Central memory CD4-positive, alpha-beta T cell (primary cell): ENCODE data around the gene SMIM3.
A peak's percentile ranks its signal among the peaks of the same experiment; 100 is the strongest.
"Not testable (repeated sequence)": the region's sequence is repeated elsewhere in the genome, so short reads cannot be mapped to it uniquely, and the experiment has no call there.

Experiments used
- DNase-seq: peaks from one replicate; pipeline ENCODE4 v3.0.0; 2022
- total RNA-seq, 3 experiments: gene quantifications; one replicate each; lab custom pipeline; 2026; lab: John Stamatoyannopoulos, UW

SMIM3 gene
- total RNA-seq = 2.1 to 8.2 (median 7.1) reads per million in 3 experiments

DNA sequence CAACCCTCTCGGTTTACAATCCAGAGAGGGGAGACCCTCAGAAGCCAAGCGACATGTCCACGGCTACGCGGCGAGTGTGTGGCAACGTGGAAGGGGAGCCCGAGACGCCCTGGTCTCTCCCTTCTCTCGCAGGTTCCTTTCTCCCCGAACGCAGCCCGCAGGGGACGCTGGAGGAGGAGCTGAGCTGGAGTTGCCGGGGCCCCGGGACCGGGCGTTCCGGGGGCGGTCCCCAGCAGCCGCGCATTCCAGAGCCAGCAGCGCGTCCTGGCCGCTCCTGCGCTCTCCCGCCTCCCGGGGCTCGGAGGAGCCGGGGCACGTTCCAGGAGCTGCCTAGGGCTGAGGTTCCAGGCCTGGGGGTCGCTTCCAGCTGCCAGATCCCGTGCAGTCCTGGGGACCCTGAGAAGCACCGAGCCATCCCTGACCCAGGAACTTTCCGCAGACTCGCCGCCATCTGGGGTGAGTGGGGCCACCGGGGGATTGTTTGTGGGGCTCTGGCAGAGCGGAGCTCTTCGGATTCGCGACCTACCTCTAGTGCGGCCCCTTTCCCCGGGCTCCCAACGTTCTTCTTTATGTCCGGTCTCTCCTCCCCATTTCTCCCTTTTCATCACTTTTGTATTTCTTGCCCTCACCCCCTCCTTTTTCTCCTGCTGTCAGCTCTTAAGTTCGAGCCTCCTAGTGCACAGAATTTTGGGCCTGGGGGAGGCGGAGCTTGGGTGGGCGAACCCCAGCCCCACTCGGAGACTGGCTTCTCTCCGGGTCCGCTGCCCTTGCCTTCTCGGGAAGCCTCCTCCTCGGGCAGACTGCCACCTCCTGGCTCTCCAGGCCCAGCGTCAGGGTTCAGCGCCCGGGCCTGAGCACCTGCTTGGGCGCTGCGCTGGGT is at the start of gene SMIM3:
SMIM3 (plus strand) TSS at position 241 of the 880 bp plus-strand sequence. CDS start 16,684 bp downstream, outside the sequence.
- DNase-seq = peak; percentile 60

GRCh38 chr5:150729859-150730258 is 48.7 kb upstream of the SMIM3 start:
- no peak for DNase-seq

DNA sequence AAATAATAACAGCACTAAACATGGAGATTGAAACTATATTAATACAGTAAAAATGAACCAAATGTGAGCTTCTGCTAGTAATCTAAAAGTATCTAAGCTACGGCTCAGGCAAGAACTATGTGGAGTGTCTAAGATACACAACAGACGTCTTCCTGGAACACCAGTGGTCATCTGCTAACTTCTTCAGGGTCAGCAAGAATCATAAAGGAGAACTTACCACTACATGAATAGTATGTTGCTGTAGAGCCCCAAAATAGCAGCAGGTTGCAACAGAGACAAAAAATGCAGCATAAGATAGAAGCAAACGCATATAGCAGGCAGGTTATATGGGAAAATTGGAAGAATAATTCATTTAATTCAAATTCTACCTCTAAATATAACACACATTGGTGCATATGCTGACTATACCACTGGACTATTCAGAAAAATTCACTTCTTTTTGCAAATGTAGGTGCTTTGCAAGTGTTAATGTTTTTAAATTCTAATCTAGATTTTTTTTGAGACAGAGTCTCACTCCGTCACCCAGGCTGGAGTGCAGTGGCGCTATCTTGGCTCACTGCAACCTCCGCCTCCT is 46.8 kb upstream of the SMIM3 start:
- no peak for DNase-seq

GRCh38 chr5:150734579-150735384 is 43.8 kb upstream of the SMIM3 start:
- no peak for DNase-seq

GRCh38 chr5:150738862-150739261 is 39.7 kb upstream of the SMIM3 start:
- DNase-seq = no peak

GRCh38 chr5:150740992-150741391 is 37.6 kb upstream of the SMIM3 start:
- DNase-seq = no peak

DNA sequence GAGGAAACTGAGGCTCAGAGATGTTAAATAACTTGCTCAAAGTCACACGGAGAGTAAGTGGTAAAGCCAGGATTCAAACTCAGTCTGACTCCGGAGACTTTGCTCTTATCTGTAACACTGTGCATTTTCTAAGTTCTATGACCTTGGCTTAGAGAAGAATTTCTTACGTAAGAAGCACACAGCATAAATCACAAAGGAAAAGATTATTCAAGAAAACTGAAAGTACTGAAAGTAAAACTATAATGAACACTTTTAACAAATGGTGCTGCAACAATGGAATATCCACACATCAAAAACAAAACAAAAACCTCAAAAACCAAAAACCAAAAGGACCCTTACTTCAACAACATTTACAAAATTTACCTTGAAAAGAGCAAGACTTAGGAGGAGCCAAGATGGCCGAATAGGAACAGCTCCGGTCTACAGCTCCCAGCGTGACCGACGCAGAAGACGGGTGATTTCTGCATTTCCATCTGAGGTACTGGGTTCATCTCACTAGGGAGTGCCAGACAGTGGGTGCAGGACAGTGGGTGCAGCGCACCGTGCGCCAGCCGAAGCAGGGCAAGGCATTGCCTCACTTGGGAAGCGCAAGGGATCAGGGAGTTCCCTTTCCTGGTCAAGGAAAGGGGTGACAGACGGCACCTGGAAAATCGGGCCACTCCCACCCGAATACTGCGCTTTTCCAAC is 36.0 kb upstream of the SMIM3 start:
- DNase-seq = not testable (repeated sequence)

DNA sequence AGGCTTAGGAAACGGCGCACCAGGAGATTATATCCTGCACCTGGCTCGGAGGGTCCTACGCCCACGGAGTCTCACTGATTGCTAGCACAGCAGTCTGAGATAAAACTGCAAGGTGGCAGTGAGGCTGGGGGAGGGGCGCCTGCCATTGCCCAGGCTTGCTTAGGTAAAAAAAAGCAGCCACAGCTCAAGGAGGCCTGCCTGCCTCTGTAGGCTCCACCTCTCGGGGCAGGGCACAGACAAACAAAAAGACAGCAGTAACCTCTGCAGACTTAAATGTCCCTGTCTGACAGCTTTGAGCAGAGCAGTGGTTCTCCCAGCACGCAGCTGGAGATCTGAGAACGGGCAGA is 35.4 kb upstream of the SMIM3 start:
- not testable (repeated sequence) for DNase-seq

DNA sequence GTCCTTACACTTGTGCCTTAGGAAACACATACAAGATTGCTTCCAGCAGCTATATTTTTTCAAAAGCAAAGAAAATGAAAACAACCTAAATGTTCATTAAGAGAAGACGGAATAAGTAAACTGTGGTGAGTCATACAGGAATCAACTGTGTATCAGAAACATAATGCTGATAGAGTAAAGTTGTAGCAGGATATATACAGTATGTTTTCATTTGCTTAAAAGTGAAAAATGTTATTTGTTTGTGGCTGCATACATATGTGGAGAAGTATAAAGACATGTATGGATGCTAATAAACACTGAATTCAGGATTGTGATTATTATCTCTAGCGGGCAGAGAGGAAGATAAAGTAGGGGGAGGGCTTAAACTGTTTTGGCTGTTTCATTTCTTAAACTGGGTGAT is 28.1 kb upstream of the SMIM3 start:
- no peak for DNase-seq

- DNase-seq = no peak
Observed at GRCh38 chr5:150751096-150751891, 27.3 kb upstream of the SMIM3 start.

- DNase-seq = no peak
Observed at GRCh38 chr5:150753463-150753862, 25.1 kb upstream of the SMIM3 start.

- DNase-seq = no peak
Observed at GRCh38 chr5:150753863-150754262, 24.7 kb upstream of the SMIM3 start.

GRCh38 chr5:150757087-150757649 is 21.4 kb upstream of the SMIM3 start:
- DNase-seq = no peak

DNA sequence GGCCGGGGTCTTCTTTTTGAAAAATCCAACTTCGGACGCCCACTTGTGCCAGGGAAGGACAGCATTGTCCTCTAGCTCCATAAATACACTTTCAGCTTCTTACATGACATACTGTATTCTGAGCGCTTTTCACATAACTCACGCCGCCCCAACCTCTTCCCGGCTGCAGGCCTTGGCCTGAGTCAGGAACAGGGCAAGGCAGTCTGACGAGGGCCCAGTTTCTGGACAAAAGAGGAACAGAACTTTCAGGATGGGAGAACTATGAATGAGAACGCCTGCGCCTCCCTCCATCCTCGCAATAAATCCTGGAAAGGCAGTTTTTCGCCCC is 20.4 kb upstream of the SMIM3 start:
- DNase-seq = no peak

GRCh38 chr5:150758531-150759333 is 19.8 kb upstream of the SMIM3 start, which contains the start of gene DCTN4:
Gene DCTN4, minus strand, starts transcription at chr5:150759017. Its CDS starts 24 bp downstream, at chr5:150758993.
- peak; percentile 94 for DNase-seq

DNA sequence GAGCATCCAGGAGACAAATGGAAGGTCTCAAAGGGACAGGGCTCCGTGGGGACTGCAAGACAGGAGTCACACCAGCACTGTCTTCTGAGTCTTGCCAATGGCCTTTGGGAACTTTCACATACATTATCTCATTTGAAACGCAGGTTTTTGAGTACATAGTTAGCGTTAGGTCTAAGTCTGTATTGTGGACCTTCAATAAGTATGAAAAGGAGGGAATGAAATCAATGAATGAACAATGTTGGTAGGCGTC is 19.3 kb upstream of the SMIM3 start:
- DNase-seq = no peak

GRCh38 chr5:150762211-150762610 is 16.3 kb upstream of the SMIM3 start:
- no peak for DNase-seq

- no peak for DNase-seq
Observed at GRCh38 chr5:150763023-150763769, 15.4 kb upstream of the SMIM3 start.

DNA sequence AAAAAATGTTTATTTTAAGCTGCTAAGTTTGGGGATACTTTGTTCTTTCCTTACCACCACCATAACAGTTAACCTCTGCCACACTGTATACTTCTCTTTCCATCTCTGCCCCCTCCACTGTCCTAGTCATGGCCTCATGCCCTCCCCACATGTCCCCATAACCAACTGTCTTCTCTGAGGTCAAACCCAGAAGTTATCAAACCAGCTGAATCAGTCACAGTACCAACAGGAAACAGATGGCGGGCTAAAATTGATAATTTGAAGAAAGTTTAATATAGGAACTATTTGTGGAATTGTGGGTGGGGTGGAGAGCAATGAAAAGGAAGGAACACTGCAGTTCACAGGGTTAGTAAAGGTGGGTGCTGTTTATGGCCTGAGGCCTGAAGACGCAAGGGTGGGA is 14.0 kb upstream of the SMIM3 start:
- no peak for DNase-seq
